T-helper 2 cell (primary cell): ENCODE results near the gene DIS3L2.
"Not testable (repeated sequence)": the region's sequence is repeated elsewhere in the genome, so short reads cannot be mapped to it uniquely, and the experiment has no call there.

Source experiments
- DNase-seq, 5 experiments: peaks; one replicate each; pipeline versions ENCODE4 v3.0.0 to v3.0.0-alpha.2; 2012 to 2022

Gene DIS3L2

DNA sequence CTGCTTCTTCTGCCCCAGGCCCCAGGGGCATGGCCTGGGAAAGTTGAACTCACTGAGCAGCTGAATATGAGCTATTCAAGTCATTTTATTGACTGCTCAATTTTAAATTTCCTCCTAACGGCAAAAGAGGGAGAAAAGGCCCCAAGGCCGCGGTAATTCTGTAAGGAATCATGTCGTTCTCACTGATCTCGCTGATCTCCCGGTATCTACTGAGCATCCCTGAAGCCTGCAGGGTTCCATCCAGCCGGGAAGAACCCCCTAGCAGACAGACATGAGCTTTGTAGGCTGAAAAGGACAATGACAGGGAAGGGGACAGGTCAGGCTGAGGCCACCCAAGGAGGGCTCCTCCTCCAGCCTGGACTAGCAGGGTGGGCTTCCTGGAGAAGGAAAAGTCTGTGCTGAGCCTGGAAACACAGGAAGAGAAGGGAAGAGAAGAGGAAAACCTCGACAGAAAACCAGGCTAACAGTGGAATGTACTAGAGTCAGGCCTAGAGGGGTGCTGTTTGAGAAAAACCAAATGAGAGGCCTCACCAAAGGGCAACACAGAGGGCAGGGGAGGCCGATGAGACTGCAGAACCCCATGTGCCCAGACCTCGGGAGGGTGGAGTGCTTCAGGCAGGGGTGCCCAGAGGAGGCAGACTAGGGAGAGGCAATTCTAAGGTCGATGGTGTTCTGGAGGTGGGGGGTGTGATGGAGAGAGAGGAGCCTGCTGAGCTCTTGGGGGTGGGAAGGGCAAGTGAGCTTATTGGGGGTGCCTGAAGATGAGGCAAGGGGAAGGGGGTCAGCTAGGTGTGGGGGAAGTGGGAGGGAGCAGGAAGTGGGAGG lies 32.4 kb upstream of the DIS3L2 start:
- DNase-seq, result no peak

DNA sequence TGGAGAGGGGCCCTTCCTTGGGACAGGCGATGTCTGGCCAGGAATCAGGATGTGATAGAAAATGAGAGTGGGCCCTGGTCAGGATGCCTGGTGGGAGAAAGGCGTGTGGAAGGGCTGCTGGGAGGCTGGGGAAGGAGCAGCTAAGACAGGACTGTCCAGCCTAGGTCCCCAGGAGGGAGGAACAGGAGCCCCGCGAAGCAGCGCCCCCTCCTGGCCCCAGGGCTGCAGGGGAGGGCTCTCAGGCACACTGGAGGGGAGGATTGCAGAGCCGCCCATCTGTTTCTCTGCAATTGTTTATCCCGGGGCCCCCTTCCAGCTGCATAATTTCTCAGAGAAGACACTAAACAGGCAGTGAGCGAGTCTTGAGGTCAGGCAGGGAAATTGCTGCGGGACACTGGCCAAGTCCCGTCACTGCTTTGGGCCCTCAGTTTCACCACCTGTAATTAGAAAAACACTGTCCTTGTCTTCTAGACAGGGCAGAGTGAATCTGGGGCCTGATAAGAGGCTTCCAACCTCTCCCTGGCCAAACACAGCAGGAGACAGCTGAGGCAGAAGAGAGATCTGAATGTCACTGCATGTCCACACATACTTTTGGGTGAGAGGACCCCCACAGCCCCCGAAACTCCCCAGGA lies 31.4 kb upstream of the DIS3L2 start:
- DNase-seq, result no peak

DNA sequence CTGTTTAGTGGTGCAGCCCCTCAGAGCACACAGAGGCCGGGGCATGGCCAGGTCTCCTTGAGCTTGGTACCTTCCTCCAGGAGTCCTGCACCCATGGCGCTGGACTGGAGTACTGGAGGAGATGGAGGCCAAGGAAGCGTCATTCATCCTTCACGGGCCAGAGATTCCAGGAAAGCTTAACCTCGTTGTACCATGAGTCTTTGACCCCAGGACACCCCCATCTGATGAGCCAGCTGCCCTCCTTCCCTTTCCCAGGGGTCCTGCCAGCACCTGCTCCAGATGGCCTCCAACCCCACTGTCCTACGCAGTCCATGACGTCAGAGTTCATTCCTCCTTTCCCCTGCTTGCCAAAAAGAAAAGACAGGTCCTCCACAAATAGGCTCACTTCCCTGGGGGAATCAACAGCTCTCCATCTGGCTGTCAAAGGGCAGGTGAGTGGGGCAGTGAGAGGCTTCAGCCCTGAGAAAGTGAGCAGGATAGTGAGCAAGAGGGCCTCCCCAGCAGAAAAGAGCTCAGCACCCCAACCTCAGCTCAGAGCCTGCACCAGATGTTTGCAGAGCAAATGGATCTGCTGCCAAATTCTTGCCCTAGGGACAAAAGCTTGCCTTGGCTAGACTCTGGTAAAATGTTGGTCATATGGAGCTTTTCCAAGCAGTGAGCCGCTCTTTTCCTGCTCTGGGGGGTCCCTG lies 30.8 kb upstream of the DIS3L2 start:
- no peak for DNase-seq

DNA sequence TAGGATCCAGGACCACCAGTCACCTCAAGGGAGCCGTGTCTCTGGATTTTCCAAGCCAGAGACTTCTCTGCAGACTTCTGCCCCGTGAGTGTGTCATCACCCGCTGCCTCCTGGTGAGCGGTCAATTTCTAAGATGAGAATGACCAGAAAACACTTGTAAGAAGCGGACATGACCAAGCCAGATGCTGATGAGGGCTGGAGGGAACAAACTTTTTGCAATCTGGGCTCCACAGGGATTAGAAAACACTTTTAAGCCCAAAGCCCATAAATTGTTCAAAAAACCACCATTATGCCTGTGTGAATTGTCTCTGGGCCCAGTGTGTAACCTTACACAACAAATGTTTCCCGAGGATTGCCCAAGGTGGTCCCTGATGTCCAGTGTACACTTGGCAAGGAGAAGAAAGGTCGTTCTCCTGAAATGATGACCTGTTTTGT lies 30.0 kb upstream of the DIS3L2 start:
- no peak for DNase-seq

DNA sequence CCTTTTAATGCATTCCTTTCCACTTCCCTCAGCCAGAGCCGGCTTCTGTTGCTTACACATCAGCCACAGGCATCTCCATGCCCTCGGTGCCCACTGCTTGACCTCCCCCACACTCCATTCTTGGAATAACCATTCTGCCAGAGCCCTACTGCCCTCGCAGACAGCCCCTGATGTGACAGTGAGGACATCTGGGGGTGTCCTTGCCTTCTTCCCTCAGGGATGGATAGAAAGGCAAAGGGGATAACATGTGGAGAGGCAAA lies 28.9 kb upstream of the DIS3L2 start:
- DNase-seq, result no peak

DNA sequence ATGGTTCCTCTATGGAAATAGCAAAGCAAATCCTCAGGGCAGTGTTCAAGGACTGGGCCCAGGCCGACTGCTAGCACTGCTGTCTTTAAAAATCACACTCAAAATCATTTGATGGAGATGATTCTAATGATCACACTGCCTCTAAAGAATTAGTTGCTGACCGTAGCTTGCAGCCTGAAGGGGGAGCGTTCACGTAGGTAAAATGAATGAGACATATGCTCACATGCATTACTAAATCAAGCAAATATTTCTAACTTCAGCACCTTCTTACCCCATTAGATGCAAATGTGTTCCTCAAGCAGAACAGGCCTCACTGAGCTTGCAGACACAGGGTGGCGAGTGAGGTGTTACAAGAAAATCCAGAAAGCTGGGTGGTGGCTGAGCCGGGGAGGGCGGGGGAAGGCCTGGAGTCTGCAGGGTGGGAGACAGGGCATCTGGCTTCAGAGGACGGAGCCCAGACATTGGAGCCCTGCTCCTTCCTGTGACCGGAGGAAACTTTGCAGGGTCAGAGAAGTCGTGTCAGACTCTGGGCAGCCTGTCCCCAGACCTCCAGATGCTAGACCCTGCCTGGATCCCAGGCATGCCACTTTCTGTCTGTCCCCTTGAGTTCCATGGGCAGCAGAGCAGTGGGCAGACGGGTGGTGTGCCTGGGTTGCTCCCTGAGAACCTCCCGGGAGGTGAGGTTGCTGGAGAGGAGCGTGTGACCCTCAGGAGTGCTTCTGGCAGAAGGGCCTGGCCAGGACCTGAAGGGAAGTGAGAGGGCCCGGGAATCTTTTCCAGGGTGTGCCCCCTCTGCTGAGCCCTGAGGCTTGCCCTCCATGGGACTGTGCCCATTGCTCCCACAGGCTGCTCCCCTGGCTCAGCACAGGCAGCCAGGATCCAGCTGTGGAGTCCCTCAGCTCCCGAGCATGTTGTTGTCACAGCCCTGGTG lies 28.3 kb upstream of the DIS3L2 start:
- no peak for DNase-seq

DNA sequence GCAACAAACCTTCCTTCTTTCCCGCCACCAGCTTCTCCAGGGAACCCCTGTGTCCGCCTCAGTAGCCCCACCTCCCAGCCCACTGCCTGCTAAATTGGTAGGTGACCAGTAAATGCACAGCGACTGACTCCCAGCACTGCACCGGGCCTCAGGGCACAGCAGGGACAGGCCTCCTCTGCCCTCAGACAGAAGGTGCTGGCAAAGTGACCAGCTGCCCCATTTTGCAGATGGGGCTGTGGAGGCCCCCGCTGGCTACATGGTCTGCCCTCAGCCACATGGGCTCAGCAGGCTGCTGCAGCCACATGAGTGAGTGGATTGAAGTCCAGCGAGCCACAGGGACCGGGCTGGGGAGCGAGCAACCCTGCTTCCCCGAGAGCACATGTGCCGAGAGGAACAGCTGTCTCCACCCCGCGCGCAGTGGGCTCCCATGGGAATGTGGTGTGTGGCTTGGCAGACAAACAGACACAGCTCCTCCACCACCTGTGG lies 27.6 kb upstream of the DIS3L2 start:
- no peak for DNase-seq

DNA sequence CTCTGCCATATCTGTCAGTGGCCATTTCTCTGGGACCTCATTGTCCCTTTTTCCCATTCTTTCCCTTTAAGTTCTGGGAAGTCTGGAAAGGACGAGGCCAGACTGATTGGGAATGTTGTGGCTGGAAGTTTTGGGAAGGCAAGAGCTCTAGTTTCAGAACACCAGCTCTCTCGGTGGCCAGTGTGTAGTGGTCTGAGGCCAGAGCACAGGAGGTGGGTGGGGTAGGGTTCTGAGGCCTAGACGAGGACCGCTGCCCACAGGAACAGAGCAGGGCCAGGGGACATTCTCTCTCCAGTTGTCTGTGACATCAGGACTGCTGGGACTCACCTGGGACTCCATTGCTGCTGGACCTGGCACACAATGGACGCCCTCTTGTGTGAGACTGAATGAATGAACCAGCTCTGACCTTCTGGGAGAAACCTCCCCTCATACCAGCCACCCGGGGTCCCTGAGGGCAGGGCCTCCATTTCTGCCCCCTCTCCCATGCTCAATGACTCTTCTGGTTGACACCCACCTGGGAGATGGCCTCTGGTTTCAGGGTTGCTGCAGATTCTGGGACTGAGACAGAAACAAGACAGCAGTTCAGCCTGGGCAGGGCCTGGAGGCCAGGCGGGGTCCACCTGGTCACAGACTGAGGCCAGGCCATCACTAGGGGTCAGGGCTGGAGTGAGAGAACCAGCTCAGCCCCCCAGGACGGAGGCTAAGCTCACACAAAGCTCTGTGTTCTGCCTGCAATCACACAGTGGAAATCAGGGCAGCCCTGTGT lies 26.9 kb upstream of the DIS3L2 start:
- no peak for DNase-seq

DNA sequence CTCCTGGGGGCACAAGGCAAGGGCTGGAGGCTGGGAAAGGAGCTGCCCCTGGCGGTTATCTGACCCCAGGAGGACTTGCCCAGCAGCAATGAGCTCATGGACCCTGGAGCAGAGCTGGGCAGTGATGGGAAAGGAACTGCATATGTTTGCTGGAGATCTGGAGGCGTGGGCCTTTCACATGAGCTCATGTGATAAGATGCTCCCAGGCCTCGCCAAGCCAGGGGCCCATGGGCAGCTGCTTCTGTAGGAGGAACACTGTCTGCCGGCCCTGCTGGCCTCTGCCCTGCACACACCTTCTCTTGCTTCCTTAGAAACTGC lies 26.3 kb upstream of the DIS3L2 start:
- DNase-seq, result no peak

DNA sequence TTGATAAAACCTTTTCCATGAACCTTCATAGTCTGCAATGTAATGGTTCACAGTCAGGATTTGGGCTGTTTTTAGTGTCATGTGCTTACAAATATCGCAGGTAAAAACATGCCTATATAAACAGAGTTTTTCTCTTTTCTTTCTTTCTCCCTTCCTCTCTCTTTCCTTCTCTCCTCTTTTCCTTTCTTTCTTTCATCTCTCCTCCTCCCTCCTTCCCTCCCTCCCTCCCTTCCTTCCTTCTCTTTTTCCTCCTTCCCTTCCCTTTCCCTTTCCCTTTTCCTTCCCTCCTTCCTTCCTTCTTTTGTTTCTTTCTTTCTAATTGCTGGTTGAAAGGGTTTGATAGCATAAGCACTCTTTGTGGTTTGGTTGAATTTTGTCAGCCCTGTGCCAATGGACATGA lies 25.7 kb upstream of the DIS3L2 start:
- DNase-seq, result no peak

DNA sequence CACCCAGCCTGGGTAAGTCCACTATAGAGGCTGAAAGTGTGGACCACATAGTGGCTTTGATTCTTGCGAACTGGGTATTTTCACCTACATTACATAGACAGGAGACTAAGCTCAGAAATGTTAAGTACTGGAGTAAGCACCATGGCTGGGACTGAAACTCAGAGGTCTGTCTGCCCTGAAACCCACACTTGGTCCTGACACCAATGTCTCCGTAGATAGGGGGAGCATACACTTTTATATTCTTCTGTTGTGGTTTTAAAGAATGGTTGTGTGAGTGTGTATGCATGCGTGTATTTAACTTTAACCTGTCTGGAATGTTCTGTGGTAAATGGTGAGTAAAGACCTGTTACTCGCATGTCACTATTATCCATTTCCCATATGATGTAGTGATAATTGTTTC lies 25.0 kb upstream of the DIS3L2 start:
- no peak for DNase-seq

DNA sequence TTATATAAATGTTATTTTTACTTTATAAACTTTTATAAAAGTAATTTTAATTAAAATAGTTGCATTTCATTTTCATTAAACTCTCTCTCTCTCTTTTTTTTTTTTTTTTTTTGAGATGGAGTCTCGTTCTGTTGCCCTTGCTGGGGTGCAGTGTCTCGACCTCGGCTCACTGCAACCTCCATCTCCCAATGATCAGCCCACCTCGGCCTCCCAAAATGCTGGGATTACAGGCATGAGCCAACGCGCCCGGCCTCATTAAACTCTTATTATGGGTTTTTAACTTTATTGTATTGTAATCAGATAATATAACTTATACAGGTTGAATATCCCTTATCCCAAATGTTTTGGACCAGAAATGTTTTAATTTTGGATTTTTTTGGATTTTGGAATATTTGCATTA lies 24.5 kb upstream of the DIS3L2 start:
- no peak for DNase-seq

DNA sequence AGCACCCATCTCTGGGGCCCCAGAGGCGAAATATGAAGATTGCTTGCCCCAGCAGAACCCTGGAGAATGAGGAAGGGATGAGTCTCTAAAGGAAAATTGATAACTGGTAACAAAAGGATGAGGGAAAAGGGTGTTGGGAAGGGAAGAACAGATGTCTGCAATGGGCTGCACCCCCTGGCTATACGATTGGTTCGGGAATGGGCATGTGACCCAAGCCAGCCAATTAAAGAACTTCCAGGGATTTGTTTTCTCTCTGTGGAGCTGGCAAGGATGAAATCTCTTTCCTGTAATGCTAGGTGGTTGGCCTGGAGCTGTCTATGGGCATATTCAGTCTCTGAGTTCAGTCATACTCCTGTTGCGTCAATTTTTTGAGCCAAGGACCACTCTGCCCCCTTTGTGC lies 22.5 kb upstream of the DIS3L2 start:
- DNase-seq, result no peak

DNA sequence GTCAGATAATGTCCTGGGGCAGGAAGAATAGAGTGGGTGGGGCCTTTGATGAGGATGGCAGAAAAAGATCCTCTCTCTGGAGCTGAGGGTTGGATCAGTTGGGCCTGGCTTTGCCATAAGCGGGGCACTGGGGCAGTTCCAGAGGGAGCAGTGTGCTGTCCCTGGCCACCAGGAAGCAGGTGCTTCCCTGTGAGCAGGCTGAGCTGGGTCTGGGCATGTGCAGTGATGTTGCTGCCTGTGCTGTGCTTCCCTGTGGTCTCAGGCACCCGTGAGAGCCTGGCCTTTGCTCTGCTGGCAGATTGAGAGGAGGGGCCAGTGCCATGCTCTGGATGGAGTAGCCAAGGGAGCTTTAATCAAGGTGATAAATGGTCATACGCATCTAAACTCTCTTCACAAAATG lies 20.7 kb upstream of the DIS3L2 start:
- no peak for DNase-seq

DNA sequence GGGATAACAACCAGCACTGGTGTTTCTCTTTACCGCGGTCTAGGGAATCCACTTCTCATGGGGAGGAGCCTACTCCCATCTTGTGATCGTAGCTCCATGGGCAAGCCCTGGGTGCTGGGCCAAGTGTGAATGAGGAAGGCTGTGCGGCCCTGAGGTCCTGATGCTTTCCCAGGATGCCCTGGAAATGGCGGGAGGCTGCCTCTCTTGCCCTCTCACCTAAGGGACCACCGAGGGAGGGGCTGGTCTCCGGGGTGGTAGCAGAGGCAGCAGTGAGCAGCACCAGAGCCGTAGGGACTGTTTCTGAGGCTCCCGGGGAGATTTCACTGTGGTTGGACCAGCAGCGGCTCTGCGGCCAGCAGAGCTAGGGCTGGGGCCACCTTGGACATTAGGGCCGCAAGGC lies 19.8 kb upstream of the DIS3L2 start:
- no peak for DNase-seq

DNA sequence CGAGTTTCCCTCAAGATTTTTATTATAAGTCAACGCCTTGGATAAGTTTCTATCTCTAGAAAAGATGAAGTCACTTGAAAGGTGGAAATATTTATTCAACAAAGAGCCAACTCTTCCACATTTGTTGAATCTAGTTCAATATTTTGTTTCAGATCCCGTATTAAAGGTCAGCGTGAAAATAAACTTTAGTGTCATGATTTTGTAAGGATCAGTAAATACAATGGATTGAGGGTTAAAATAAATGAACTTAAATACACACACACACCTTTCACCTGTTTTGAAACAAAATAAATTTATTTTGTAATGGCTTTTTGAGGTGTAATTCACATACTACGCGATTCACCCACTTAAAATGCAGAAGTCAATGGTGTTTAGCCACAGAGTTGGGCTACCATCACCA lies 19.3 kb upstream of the DIS3L2 start:
- no peak for DNase-seq

DNA sequence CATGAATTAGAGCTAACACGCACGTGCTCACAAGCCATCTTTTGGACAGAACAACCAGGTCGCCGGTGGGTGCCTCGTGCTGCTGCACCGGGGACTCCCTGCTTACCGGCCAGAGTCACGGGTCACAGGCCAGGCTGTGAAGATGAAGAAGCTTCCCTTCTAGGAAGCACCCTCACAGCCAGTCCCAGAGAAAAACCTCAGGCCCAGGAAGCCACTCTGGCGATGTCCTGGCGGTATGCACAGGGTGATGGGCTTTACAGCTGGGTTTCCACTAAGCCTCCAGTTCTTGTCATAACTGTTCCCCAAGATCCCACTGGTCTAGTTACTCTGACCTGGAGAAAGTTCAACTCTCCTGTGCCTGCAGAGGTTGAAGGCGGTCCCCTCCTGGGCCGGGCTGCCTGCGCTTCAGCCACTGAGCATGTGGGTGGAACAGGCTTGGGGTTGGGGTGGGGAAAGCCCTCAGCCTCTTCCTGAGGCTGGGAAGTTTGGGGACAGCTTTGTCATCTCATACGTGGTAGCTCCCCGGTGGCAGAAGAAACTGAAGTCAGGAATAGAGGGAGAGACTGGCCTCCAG lies 15.2 kb upstream of the DIS3L2 start:
- no peak for DNase-seq

DNA sequence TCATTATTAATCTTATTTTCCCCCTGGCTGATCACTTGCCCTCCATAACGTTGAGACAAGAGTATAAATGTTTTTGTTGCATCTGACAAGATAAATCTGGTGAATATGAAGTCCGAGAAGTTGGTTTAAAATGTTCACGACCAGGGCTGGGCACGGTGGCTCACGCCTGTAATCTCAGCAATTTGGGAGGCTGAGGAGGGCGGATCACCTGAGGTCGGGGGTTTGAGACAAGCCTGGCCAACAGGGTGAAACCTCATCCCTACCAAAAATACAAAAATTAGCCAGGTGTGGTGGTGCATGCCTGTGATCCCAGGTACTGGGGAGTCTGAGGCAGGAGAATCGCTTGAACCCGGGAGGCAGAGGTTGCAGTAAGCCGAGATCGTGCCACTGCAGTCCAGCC lies 14.4 kb upstream of the DIS3L2 start:
- DNase-seq, result not testable (repeated sequence)

DNA sequence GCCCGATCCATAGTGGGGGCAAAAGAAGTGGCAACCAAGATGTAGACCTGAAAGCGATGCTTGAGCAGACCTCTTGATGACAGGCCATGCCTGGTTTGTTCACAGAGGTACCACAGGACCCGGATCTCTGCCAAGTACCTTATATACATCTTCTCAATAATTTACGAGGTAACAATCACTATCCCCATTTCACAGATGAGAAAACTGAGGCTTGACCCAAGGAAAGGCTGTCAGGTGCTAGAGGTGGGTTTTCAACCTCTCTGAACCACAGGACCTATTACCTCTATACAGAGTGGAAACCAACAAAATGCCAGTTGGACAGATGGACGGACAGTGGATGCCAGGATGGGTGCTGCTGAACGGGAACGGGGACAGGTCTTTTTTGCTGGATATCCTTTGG lies 13.8 kb upstream of the DIS3L2 start:
- DNase-seq, result no peak

DNA sequence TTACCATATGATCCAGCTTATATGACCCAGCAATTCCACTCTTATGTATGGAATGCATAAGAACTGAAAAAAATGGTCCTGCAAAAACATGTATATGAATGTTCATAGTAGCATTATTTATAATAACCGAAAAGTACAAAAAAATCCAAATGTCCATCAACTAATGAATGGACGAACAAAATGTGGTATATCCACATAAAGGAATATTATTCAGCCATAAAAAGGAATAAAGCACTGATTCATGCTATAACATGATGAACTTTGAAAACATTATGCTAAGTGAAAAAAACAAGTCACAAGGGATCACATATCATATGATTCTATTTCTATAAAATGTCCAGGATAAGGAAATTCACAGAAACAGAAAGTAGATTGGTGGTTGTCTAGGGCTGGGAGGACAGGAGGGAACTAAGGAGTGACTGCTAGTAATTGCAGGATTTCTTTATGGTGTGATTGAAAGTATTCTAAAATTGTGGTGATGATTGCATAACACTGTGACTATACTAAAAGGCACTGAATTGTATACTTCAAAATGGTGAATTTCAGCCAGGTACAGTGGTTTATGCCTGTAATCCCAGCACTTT lies 10.0 kb upstream of the DIS3L2 start:
- no peak for DNase-seq

DNA sequence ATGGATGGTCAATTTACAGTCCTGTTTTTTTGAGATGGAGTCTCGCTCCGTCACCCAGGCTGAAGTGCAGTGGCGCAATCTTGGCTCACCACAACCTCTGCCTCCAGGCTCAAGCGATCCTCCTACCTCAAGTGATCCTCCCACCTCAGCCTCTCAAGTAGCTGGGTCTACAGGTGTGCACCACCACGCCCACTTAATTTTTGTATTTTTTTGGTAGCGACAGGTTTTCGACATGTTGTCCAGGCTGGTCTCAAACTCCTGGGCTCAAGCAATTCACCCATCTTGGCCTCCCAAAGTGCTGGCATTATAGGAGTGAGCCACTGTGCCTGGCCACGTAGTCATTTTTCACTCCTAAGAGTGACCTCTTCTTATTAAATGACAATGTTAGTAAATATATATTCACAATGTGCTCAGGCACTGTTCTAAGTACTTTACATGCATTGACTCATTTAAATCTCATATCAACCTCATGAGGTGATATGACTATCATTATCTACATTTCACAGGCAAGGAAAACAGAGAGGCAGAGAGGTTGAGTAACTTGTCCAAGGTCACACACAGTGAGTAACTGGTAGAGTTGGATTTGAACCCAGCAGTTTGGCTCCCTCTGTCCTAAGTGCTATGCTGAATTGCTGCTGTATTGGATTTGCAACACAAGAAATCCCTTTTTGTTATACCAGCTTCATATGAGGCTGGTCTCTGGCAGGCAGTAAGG lies 5.6 kb upstream of the DIS3L2 start:
- no peak for DNase-seq
